Activated CD4-positive, alpha-beta T cell treated with anti-CD3 and anti-CD28 coated beads, Interleukin-2, amount 10 ng/mL, durations not matched to agents 24 days and 14 days (primary cell): ENCODE results near the gene LCN10. TPM values are rescaled to one million over a fixed set of nuclear protein-coding genes. Genes with fewer than 3 reads are reported as not detected.
"Not testable (repeated sequence)": the region's sequence is repeated elsewhere in the genome, so short reads cannot be mapped to it uniquely, and the experiment has no call there.

Experiments
- DNase-seq: peaks from one replicate; pipeline ENCODE4 v3.0.0; 2022
- H3K27ac Mint-ChIP-seq: one replicate; pipeline ENCODE4 v1.8.0; 2022; ENCODE audit warnings: mild to moderate bottlenecking, mixed read lengths
- H3K27me3 Mint-ChIP-seq: one replicate; pipeline ENCODE4 v1.8.0; 2022; ENCODE audit warnings: mixed read lengths
- H3K36me3 Mint-ChIP-seq: one replicate; pipeline ENCODE4 v1.8.0; 2022; ENCODE audit warnings: low read depth, mild to moderate bottlenecking, mixed read lengths
- H3K4me1 Mint-ChIP-seq: one replicate; pipeline ENCODE4 v1.8.0; 2021; ENCODE audit warnings: mixed read lengths
- H3K4me3 Mint-ChIP-seq: one replicate; pipeline ENCODE4 v1.8.0; 2022; ENCODE audit warnings: mild to moderate bottlenecking, moderate library complexity, mixed read lengths
- H3K9me3 Mint-ChIP-seq: one replicate; pipeline ENCODE4 v1.8.0; 2021; ENCODE audit warnings: mixed read lengths
- intact Hi-C: fragments of 100-400 bp; cut with micrococcal nuclease; formaldehyde crosslinking; loops from one replicate; pipeline ENCODE4 v1.15.1; 2023
- total RNA-seq: library from RNA; stranded (reverse); gene quantifications from 2 replicates; pipeline ENCODE4 v1.2.3, GENCODE V29; 2022

LCN10 gene
- 1.1 and 1.7 TPM in 2 replicates for total RNA-seq

DNA sequence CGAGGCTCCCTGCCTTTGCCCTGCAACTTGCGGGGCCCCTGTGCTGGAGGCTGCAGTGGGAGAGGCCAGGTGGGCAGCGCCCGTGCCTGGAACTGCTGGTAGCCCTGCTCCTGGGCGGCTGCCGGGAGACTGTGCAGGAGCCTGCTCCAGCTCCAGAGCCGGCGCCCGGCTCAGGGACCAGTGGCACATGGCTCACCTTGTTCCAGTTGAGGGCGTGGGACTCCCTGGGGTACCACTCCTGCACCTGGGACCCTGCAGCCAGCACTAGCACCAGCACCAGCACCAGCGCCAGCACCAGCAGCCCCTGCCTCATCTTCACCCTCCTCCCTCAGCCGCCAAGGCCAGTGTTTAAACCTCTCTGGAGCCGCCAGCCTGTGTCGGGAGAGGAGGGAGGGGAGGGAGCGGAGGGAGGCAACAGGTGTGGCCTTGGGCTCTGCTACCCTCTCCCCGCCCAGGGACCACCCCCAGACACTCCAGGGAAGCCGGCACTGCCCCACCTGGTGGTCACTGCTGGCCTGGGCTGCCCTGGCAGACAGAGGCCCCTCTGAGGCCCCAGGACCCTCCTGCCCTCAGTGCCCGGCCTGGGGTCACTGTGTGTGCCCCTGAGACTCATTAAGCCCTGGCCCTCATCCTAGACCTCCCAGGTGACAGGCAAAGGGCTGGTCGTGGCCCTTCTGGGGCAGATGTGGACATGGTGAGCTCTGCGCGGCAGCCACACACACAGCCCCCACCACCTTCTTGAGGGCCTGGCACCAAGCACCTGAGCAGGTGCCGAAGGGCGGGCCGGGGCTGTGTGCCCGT lies at the start of gene LCN10:
Gene LCN10, minus strand, starts transcription at position 350 of the 801 bp plus-strand sequence. Its CDS starts 37 bp downstream, at position 313.
- H3K4me1 Mint-ChIP-seq, result peaks cover 5% of the 10 kb centered on the region
- H3K36me3 Mint-ChIP-seq, result no peaks in the 10 kb centered on the region
- no peaks in the 10 kb centered on the region for H3K9me3 Mint-ChIP-seq
- no peak for DNase-seq
- peak within 1 kb of the TSS; percentile 60 for H3K4me3 Mint-ChIP-seq
- intact Hi-C loops, result no loop called here
- H3K27me3 Mint-ChIP-seq, result peaks cover 7% of the 10 kb centered on the region
- no peak within 1 kb of the TSS for H3K27ac Mint-ChIP-seq

DNA sequence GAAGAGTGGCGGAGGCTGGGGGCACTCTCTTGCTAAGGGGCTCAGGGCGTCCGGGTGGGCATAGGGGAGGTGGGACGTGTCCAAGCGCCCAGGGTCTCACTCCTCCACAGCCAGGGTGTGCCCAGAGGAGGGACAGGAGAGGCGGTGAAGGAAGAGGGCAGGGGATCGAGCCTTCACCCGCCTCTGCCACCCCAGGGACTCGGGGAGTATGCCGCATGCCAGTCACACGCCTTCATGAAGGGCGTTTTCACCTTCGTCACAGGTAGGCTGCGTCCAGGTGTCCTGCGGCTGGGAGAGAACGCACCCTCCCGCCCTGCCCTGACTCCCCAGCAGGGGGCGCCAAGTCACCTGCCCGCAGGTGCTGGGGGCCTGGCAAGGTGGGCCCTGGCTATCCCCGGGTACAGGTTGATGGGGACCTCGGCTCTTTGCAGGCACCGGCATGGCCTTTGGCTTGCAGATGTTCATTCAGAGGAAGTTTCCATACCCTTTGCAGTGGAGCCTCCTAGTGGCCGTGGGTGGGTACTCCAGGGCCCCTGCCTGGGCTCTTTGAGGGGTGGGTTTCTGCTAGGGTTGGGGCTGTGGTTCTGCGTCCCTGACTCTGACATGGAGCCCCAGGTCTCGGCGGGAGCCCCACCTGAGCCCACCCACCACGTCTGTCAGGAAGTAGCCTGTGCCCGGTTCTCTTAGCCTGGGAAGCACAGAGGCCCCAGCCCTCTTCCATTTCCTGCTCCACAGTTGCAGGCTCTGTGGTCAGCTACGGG lies 49.0 kb upstream of the LCN10 start:
- DNase-seq, result peak; percentile 90
- H3K27me3 Mint-ChIP-seq, result peaks cover 17% of the 10 kb centered on the region
- no peaks in the 10 kb centered on the region for H3K9me3 Mint-ChIP-seq
- peak overlapping the region; percentile 87 for H3K4me3 Mint-ChIP-seq
- H3K27ac Mint-ChIP-seq, result peak overlapping the region; percentile 91
- intact Hi-C loops, result loop anchor here (1.0 to 10.0 kb wide), 7 partner anchors 9 to 761 kb away; partner anchors contain the start of genes MRPL41, NSMF, PAXX and PHPT1
- peaks cover 3% of the 10 kb centered on the region for H3K36me3 Mint-ChIP-seq
- H3K4me1 Mint-ChIP-seq, result peaks cover 26% of the 10 kb centered on the region

DNA sequence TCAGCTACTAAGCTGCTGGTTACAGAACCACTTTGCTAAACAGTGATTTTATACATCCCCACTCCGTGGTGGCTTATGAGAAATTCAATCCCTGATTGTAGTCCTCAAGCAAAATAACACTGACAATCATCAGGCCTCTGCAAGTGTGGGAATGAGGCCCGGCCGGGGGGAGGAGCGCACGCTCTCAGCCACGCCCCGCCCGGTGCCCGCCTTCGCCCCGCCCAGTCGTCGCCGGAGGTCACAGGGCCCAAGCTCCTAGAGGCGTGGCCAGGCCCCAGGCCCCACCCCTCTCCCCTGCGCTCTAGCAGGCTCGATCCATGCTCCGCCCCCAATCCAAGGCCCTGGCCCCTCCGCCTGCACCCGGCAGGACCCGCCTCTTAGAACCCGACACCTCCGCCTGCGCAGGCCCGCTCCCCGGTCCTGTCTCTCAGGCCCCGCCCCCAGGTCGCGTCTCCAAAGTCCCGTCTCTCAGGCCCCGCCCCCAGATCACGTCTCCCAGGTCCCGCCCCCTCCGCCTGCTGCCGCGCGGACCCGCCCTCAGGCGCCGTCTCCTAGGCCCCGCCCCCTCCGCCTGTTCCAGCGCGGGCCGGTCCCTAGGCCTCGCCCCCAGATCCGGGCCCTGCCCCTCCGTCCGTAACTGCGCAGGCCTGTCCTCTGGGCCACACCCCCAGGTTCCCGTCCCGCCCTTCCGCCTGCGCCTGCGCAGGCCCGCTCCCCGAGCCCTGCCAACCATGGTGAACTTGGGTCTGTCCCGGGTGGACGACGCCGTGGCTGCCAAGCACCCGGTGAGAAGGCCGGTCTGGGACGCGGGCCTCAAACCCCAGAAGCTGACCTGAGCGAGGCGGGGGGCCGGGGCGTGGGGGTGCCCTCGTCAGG lies 48.1 kb upstream of the LCN10 start, which contains the start of gene TMEM141:
Gene TMEM141, plus strand, starts transcription at position 705 of the 876 bp plus-strand sequence. Its CDS starts 27 bp downstream, at position 732.
- peak within 1 kb of the TSS; percentile 87 for H3K4me3 Mint-ChIP-seq

DNA sequence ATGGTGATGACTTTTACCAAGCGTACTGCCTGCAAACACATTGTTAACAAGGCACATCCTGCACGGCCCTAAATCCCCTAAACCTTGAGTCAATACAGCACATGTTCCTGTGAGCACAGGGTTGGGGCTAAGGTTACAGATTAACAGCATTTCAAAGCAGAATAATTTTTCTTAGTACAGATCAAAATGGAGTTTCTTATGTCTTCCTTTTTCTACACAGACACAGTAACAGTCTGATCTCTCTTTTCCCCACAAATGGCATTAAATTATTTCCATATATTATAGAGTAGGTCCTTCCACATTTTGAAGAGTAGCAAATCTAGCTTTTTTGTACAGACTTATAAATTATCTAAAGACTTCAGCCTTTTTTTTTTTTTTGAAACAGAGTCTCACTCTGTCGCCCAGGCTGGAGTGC lies 46.8 kb upstream of the LCN10 start:
- no peak for DNase-seq
- H3K27ac Mint-ChIP-seq, result no peak overlapping the region
- intact Hi-C loops, result no loop called here
- no peaks in the 10 kb centered on the region for H3K9me3 Mint-ChIP-seq
- H3K4me1 Mint-ChIP-seq, result peaks cover 26% of the 10 kb centered on the region
- no peak overlapping the region for H3K4me3 Mint-ChIP-seq
- peaks cover 3% of the 10 kb centered on the region for H3K36me3 Mint-ChIP-seq
- H3K27me3 Mint-ChIP-seq, result peaks cover 15% of the 10 kb centered on the region

More for the DNA sequence above, 48.1 kb upstream of the LCN10 start, which contains the start of gene TMEM141:
- H3K27me3 Mint-ChIP-seq, result peaks cover 15% of the 10 kb centered on the region
- H3K27ac Mint-ChIP-seq, result peak within 1 kb of the TSS; percentile 91
- H3K9me3 Mint-ChIP-seq, result no peaks in the 10 kb centered on the region
- DNase-seq, result peak; percentile 100
- intact Hi-C loops, result loop anchor here (1.0 to 10.0 kb wide), 6 partner anchors 9 to 761 kb away; partner anchors contain the start of genes MRPL41, NSMF, PAXX and PHPT1
- peaks cover 26% of the 10 kb centered on the region for H3K4me1 Mint-ChIP-seq
- peaks cover 3% of the 10 kb centered on the region for H3K36me3 Mint-ChIP-seq

DNA sequence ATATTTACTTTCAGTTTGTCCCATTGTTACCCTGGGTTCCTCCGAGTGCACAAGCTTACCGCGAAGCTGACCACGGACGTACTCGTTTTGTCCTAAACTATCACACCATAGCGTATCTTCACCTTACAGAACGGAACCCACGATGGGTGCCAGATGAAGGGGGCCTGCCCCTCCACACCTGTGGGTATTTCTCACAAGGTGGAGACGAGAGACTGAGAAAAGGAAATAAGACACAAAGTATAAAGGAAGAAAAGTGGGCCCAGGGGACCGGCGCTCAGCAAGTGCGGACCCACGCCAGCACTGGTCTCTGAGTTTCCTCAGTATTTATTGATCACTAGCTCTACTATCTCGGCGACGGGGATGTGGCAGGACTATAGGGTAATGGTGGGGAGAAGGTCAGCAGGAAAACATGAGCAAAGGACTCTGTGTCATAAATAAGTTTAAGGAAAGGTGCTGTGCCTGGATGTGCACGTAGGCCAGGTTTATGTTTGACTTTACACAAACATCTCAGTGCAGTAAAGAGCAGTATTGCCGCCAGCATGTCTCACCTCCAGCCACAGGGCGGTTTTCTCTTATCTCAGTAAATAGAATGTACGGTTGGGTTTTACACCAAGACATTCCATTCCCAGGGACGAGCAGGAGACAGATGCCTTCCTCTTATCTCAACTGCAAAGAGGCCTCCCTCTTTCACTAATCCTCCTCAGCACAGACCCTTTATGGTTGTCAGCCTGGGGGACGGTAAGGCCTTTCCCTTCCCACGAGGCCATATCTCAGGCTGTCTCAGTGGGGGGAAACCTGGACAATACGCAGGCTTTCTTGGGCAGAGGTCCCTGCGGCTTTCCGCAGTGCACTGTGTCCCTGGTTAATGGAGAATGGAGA lies 46.1 kb upstream of the LCN10 start:
- Mint-ChIP-seq H3K4me1 (peaks cover 26% of the 10 kb centered on the region), H3K27me3 (peaks cover 15% of the 10 kb centered on the region), H3K27ac (peak overlapping the region; percentile 41)
- H3K4me3 Mint-ChIP-seq, intact Hi-C loops, H3K9me3 Mint-ChIP-seq, H3K36me3 Mint-ChIP-seq, DNase-seq: not testable (repeated sequence)

DNA sequence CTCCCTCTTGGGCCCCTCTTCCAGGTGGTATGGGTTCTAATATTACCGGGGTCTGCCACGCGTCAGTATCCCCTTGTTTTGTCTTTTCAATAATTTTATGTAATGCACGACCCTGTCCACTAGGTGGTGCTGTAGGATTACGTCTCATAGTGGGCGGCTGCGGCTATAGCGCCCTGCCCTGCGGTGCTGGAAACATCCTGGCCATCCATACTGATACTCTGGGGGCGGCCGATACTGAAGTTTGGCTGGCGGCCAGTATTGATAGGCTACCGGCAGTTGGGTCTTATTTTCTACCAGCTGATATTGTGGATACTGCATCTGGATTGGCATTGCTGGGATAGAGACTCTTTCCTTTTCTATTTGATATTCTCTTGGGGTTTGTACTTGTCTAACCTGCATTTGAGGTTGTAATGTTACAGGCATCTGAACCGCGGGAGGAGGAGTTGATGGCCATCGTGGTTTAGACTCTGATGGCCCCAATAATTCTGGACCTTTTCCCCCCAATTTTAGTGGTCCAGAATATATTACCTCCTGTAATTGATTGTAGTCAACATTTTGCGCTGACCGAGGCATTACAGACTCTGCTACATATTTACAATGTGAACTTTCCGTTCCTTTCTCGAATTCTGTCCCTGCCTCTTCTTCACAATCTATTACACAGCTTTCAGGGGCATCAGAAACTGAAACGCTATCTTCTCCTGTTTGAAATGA lies 45.1 kb upstream of the LCN10 start:
- peaks cover 15% of the 10 kb centered on the region for H3K27me3 Mint-ChIP-seq
- intact Hi-C loops, result loop anchor here (1.0 kb wide), 1 partner anchor 247 kb away; no protein-coding TSS in a partner anchor
- peak overlapping the region; percentile 25 for H3K4me3 Mint-ChIP-seq
- H3K9me3 Mint-ChIP-seq, result no peaks in the 10 kb centered on the region
- DNase-seq, result peak; percentile 93
- H3K27ac Mint-ChIP-seq, result peak overlapping the region; percentile 14
- H3K36me3 Mint-ChIP-seq, result no peaks in the 10 kb centered on the region
- peaks cover 26% of the 10 kb centered on the region for H3K4me1 Mint-ChIP-seq

DNA sequence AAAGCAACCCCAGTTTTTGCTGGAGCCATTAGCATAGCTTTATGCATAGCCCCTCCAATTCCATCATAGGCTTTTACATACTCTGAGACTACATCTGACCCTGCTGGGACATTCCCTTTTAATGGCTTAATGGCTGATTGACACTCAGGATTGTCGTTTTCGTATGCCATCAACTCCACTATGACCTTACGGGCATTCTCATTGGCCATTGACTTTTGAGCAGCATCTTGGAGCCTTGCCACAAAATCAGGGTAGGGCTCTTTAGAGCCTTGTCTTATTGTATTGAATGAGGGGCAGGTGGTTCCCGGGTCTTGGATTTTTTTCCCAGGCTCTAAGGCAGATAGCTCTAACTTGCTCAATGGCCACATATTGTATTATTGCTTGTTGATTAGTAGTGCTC lies 44.2 kb upstream of the LCN10 start:
- H3K36me3 Mint-ChIP-seq, H3K4me3 Mint-ChIP-seq, H3K9me3 Mint-ChIP-seq, DNase-seq, H3K27ac Mint-ChIP-seq: not testable (repeated sequence)
- intact Hi-C loops, result loop anchor here (1.0 kb wide), 1 partner anchor 248 kb away; no protein-coding TSS in a partner anchor
- H3K27me3 Mint-ChIP-seq, result peaks cover 17% of the 10 kb centered on the region
- peaks cover 22% of the 10 kb centered on the region for H3K4me1 Mint-ChIP-seq

DNA sequence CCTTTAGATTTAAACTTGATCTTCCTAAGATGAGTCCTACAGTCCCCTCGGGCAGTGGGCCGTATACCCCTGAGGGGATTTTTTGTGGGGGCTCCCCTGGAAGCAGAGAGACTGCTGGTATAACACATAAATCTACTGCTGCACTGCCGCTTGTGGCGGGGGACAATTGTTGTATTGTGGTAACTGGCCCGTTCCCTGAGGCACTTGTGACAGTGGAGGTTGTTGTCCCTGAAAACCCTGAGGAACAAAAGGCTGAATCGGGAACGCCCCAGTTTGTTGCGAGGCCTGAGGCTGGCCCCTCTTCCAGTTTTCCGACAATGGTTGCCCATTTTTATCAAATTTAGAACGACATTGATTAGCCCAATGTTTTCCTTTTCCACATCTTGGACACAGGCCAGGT lies 43.7 kb upstream of the LCN10 start:
- intact Hi-C loops, result no loop called here
- no peaks in the 10 kb centered on the region for H3K9me3 Mint-ChIP-seq
- no peak for DNase-seq
- no peak overlapping the region for H3K27ac Mint-ChIP-seq
- H3K27me3 Mint-ChIP-seq, result peaks cover 19% of the 10 kb centered on the region
- H3K4me3 Mint-ChIP-seq, result no peak overlapping the region
- H3K4me1 Mint-ChIP-seq, result peaks cover 20% of the 10 kb centered on the region
- H3K36me3 Mint-ChIP-seq, result no peaks in the 10 kb centered on the region

DNA sequence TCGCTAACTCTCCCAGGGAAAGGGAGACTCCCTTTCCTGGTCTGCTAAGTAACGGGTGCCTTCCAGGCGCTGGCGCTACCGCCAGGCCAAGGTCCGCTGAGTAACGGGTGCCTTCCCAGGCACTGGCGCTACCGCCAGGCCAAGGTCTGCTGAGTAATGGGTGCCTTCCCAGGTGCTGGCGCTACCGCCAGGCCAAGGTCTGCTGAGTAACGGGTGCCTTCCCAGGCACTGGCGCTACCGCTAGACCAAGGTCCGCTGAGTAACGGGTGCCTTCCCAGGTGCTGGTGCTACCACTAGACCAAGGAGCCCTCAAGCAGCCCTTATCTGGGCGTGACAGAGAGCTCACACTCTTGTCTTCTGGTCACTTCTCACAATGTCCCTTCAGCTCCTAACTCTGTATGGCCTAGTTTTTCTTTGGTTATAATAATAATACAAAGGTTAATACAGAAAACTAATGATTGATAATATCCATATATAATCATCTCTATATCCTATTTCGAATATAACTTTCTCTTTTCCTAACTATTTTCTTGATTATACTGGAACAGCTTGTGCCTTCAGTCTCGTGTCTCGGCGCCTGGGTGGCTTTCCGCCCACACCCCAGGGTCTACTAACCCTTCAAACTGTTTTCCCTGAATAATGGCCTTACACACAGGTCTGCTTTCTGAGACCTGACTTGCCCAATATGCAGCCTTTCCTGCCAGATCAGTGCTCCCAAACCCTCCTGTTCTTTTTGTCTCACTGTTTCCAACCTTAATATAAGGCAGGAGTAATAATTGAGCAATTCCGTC lies 43.0 kb upstream of the LCN10 start:
- intact Hi-C loops, H3K4me3 Mint-ChIP-seq, DNase-seq, H3K27ac Mint-ChIP-seq, H3K36me3 Mint-ChIP-seq, H3K9me3 Mint-ChIP-seq: not testable (repeated sequence)
- Mint-ChIP-seq H3K27me3 (peaks cover 23% of the 10 kb centered on the region), H3K4me1 (peaks cover 20% of the 10 kb centered on the region)

DNA sequence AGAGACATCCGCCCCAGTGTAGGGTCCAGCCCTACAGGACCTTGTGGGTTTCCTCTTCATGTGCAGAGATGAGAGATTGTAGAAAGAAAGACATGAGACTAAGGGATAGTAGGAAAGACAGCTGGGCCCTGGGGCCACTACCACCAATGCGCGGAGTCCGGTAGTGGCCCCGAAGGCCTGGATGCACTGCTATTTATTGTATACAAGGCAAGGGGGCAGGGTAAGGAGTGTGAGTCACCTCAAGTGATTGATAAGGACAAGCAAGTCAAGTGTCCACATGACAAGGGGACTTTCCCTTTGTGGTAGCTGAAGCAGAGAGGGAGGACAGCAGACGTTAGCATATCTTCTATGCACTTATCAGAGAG lies 42.2 kb upstream of the LCN10 start:
- Mint-ChIP-seq H3K27me3 (peaks cover 30% of the 10 kb centered on the region), H3K9me3 (no peaks in the 10 kb centered on the region)

DNA sequence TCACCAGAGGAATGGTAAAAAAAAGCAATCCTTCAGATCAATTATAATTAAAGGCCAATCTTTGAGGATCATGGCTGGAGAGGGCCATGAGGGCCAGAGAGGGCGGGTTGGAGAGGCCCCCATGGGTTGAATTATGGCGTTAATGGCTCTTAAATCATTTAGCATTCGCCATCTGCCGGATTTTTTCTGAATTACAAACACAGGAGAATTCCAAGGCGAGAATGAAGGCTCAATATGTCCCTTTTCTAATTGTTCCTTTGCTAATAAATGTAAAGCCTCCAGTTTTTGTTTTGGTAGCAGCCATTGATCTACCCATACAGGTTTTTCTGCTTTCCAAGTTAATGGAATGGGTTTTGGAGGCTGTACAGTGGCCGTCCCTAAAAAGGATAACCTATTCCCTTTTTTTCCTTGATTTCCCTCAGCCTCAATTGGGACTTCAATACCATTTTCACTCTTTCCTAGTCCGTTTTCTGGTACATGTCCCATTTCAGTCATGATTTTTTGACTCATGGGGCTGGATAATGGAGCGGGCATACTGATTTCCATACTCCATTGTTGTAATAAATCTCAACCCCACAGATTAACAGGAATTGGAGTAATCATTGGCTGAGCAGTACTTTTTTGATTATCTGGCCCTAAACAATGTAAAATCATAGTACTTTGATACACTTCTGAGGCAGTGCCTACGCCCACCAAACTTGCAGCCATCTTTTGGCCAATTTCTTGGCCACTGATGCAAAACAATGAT lies 41.7 kb upstream of the LCN10 start:
- peak; percentile 74 for DNase-seq
- H3K27ac Mint-ChIP-seq, result no peak overlapping the region
- H3K27me3 Mint-ChIP-seq, result peaks cover 30% of the 10 kb centered on the region
- H3K36me3 Mint-ChIP-seq, result no peaks in the 10 kb centered on the region
- peaks cover 17% of the 10 kb centered on the region for H3K4me1 Mint-ChIP-seq
- no peak overlapping the region for H3K4me3 Mint-ChIP-seq
- H3K9me3 Mint-ChIP-seq, result no peaks in the 10 kb centered on the region
- intact Hi-C loops, result no loop called here

More for the DNA sequence above, 42.2 kb upstream of the LCN10 start:
- no peak for DNase-seq
- Mint-ChIP-seq H3K4me1 (peaks cover 17% of the 10 kb centered on the region), H3K36me3 (no peaks in the 10 kb centered on the region), H3K27ac (no peak overlapping the region), H3K4me3 (no peak overlapping the region)
- intact Hi-C loops, result no loop called here
